IPS-15b (cell line): ENCODE measurements around the gene ZNF789.

Source experiments
- H3K27me3 ChIP-seq: one replicate; pipeline ENCODE4 v1.6.1; 2013; ENCODE audit warnings: low read length; ENCODE audit not compliant: control insufficient read depth, insufficient read depth
- H3K36me3 ChIP-seq: one replicate; pipeline ENCODE4 v1.6.1; 2013; ENCODE audit warnings: low read length; ENCODE audit not compliant: control insufficient read depth, insufficient read depth
- H3K4me1 ChIP-seq: one replicate; pipeline ENCODE4 v1.6.1; 2013; ENCODE audit warnings: mild to moderate bottlenecking, low read length; ENCODE audit not compliant: control insufficient read depth, insufficient read depth
- H3K4me3 ChIP-seq: one replicate; pipeline ENCODE4 v1.5.1; 2013; ENCODE audit warnings: low read depth, low read length
- H3K9ac ChIP-seq: one replicate; pipeline ENCODE4 v1.6.1; 2013; ENCODE audit warnings: low read depth, mild to moderate bottlenecking, low read length
- H3K9me3 ChIP-seq: one replicate; pipeline ENCODE4 v1.6.1; 2013; ENCODE audit warnings: mild to moderate bottlenecking, low read length; ENCODE audit not compliant: control insufficient read depth, insufficient read depth

ZNF789 gene

GRCh38 chr7:99461221-99461620 is 11.5 kb upstream of the ZNF789 start:
- no peak overlapping the region for H3K9ac ChIP-seq
- H3K4me3 ChIP-seq = no peak overlapping the region
- H3K36me3 ChIP-seq = peaks cover 35% of the 10 kb centered on the region
- H3K27me3 ChIP-seq = no peaks in the 10 kb centered on the region
- H3K9me3 ChIP-seq = no peaks in the 10 kb centered on the region
- no peaks in the 10 kb centered on the region for H3K4me1 ChIP-seq

- Histone ChIP-seq H3K9me3 (no peaks in the 10 kb centered on the region), H3K4me3 (peak overlapping the region; percentile 99), H3K9ac (peak overlapping the region; percentile 99), H3K4me1 (no peaks in the 10 kb centered on the region), H3K27me3 (no peaks in the 10 kb centered on the region), H3K36me3 (peaks cover 4% of the 10 kb centered on the region)
Observed at GRCh38 chr7:99465421-99465768, 7.3 kb upstream of the ZNF789 start.

- Histone ChIP-seq H3K36me3 (no peaks in the 10 kb centered on the region), H3K4me3 (no peak overlapping the region), H3K27me3 (no peaks in the 10 kb centered on the region), H3K9ac (no peak overlapping the region), H3K4me1 (no peaks in the 10 kb centered on the region), H3K9me3 (no peaks in the 10 kb centered on the region)
Observed at GRCh38 chr7:99468336-99468918, 4.3 kb upstream of the ZNF789 start.

- peak overlapping the region; percentile 9 for H3K4me3 ChIP-seq
- no peak overlapping the region for H3K9ac ChIP-seq
- H3K9me3 ChIP-seq = no peaks in the 10 kb centered on the region
- no peaks in the 10 kb centered on the region for H3K36me3 ChIP-seq
- H3K4me1 ChIP-seq = no peaks in the 10 kb centered on the region
- H3K27me3 ChIP-seq = no peaks in the 10 kb centered on the region
Observed at GRCh38 chr7:99469381-99470065, 3.2 kb upstream of the ZNF789 start.

- no peaks in the 10 kb centered on the region for H3K27me3 ChIP-seq
- H3K9me3 ChIP-seq = no peaks in the 10 kb centered on the region
- H3K4me1 ChIP-seq = peaks cover 2% of the 10 kb centered on the region
- H3K4me3 ChIP-seq = peak overlapping the region; percentile 90
- no peaks in the 10 kb centered on the region for H3K36me3 ChIP-seq
- H3K9ac ChIP-seq = peak overlapping the region; percentile 85
Observed at GRCh38 chr7:99473315-99473596, 566 bp downstream of the ZNF789 start.

GRCh38 chr7:99476107-99476506 is 3.4 kb downstream of the ZNF789 start:
- peaks cover 2% of the 10 kb centered on the region for H3K4me1 ChIP-seq
- no peaks in the 10 kb centered on the region for H3K9me3 ChIP-seq
- H3K4me3 ChIP-seq = no peak overlapping the region
- H3K36me3 ChIP-seq = peaks cover 7% of the 10 kb centered on the region
- H3K9ac ChIP-seq = no peak overlapping the region
- no peaks in the 10 kb centered on the region for H3K27me3 ChIP-seq

GRCh38 chr7:99478464-99479440 is 6.1 kb downstream of the ZNF789 start:
- peaks cover 10% of the 10 kb centered on the region for H3K36me3 ChIP-seq
- H3K27me3 ChIP-seq = no peaks in the 10 kb centered on the region
- no peaks in the 10 kb centered on the region for H3K9me3 ChIP-seq
- peaks cover 2% of the 10 kb centered on the region for H3K4me1 ChIP-seq
- no peak overlapping the region for H3K9ac ChIP-seq
- no peak overlapping the region for H3K4me3 ChIP-seq

GRCh38 chr7:99485094-99485493 is 12.4 kb downstream of the ZNF789 start:
- no peaks in the 10 kb centered on the region for H3K4me1 ChIP-seq
- no peaks in the 10 kb centered on the region for H3K9me3 ChIP-seq
- no peak overlapping the region for H3K4me3 ChIP-seq
- no peak overlapping the region for H3K9ac ChIP-seq
- H3K27me3 ChIP-seq = no peaks in the 10 kb centered on the region
- H3K36me3 ChIP-seq = peaks cover 4% of the 10 kb centered on the region

- H3K9ac ChIP-seq = no peak overlapping the region
- H3K27me3 ChIP-seq = no peaks in the 10 kb centered on the region
- no peaks in the 10 kb centered on the region for H3K4me1 ChIP-seq
- no peak overlapping the region for H3K4me3 ChIP-seq
- H3K9me3 ChIP-seq = peaks cover 2% of the 10 kb centered on the region
- H3K36me3 ChIP-seq = peaks cover 8% of the 10 kb centered on the region
Observed at GRCh38 chr7:99489235-99489634, 16.5 kb downstream of the ZNF789 start.

GRCh38 chr7:99490878-99491277 is 18.2 kb downstream of the ZNF789 start:
- no peaks in the 10 kb centered on the region for H3K27me3 ChIP-seq

GRCh38 chr7:99493823-99494222 is 21.1 kb downstream of the ZNF789 start:
- Histone ChIP-seq H3K9me3 (peaks cover 3% of the 10 kb centered on the region), H3K4me1 (no peaks in the 10 kb centered on the region), H3K4me3 (no peak overlapping the region), H3K27me3 (no peaks in the 10 kb centered on the region), H3K9ac (no peak overlapping the region), H3K36me3 (peaks cover 18% of the 10 kb centered on the region)

More at GRCh38 chr7:99490878-99491277, 18.2 kb downstream of the ZNF789 start:
- H3K4me1 ChIP-seq = no peaks in the 10 kb centered on the region
- H3K36me3 ChIP-seq = peaks cover 14% of the 10 kb centered on the region
- H3K9ac ChIP-seq = no peak overlapping the region
- H3K4me3 ChIP-seq = no peak overlapping the region
- peaks cover 3% of the 10 kb centered on the region for H3K9me3 ChIP-seq
